Stimulated activated CD4-positive, alpha-beta T cell treated with anti-CD3 and anti-CD28 coated beads, Interleukin-12 subunit alpha, Interleukin-12 subunit beta, amount 100 ng/mL, for 24 hours (primary cell): ENCODE data around the gene BDH1.
"Not testable (repeated sequence)": the region's sequence is repeated elsewhere in the genome, so short reads cannot be mapped to it uniquely, and the experiment has no call there.

Experiments used
- DNase-seq, 2 experiments: peaks; one replicate each; pipeline ENCODE4 v3.0.0-alpha.2; 2020; ENCODE audit warnings: low read depth in 2 of 2

BDH1 gene

GRCh38 chr3:197487911-197488391, 67.8 kb downstream of the BDH1 start:
- no peak for DNase-seq

GRCh38 chr3:197486861-197487260, 68.9 kb downstream of the BDH1 start:
- DNase-seq = no peak

GRCh38 chr3:197485143-197485542, 70.6 kb downstream of the BDH1 start:
- no peak for DNase-seq

- DNase-seq = no peak
Measured at GRCh38 chr3:197484204-197484901, 71.4 kb downstream of the BDH1 start.

GRCh38 chr3:197482001-197482400, 73.8 kb downstream of the BDH1 start:
- no peak for DNase-seq

GRCh38 chr3:197480320-197480719, 75.4 kb downstream of the BDH1 start:
- no peak for DNase-seq

- DNase-seq = no peak
Measured at GRCh38 chr3:197478746-197479668, 76.8 kb downstream of the BDH1 start.

- DNase-seq = not testable (repeated sequence)
Measured at GRCh38 chr3:197477816-197478215, 78.0 kb downstream of the BDH1 start.

GRCh38 chr3:197475997-197476525, 79.7 kb downstream of the BDH1 start:
- DNase-seq = no peak

GRCh38 chr3:197475514-197475913, 80.3 kb downstream of the BDH1 start:
- DNase-seq = no peak

GRCh38 chr3:197472151-197472550, 83.6 kb downstream of the BDH1 start:
- no peak for DNase-seq

GRCh38 chr3:197471221-197472010, 84.4 kb downstream of the BDH1 start:
- no peak for DNase-seq

- no peak for DNase-seq
Measured at GRCh38 chr3:197468866-197469382, 86.8 kb downstream of the BDH1 start.

GRCh38 chr3:197468167-197468566, 87.6 kb downstream of the BDH1 start:
- no peak for DNase-seq

- no peak for DNase-seq
Measured at GRCh38 chr3:197466586-197467399, 89.0 kb downstream of the BDH1 start.

- no peak for DNase-seq
Measured at GRCh38 chr3:197465996-197466549, 89.7 kb downstream of the BDH1 start.

- DNase-seq = no peak
Measured at GRCh38 chr3:197465197-197465995, 90.4 kb downstream of the BDH1 start.

- no peak for DNase-seq
Measured at GRCh38 chr3:197464794-197465193, 91.0 kb downstream of the BDH1 start.

GRCh38 chr3:197463279-197463678, 92.5 kb downstream of the BDH1 start:
- no peak for DNase-seq
